ENCODE measurements around the gene CASZ1. TPM values are rescaled to one million over a fixed set of nuclear protein-coding genes. Genes with fewer than 3 reads are reported as not detected.

The CASZ1 gene
- total RNA-seq, 1 experiment from 2014 or later, result 3.9 TPM

DNA sequence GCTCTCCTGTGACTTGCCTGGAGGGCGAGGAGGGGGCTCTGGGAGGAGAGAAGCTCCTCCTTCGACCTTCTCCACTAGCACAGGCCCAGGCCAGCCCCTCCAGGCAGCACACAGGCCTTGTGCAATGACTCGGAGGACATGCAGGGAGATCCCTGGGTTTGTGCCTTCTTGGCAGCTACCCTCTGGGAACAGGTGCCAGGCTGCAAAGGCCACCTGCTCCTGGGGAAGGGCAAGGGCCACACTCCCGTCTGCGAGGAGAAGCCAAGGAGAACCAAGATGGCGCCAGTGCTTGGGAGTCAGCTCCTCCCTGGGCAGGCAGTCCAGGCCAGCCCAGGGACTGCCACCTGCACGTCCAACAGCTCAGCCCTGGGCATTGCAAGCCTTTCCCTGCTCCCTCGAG, 15.3 kb downstream of the CASZ1 start:
- Histone ChIP-seq H4K8ac (replicated peaks; ENCODE audit: insufficient read length, low read depth, low read length) (no peak overlapping the region), H3K18ac (ENCODE audit: insufficient read length, low read depth, low read length) (no peak overlapping the region), H3T11ph (ENCODE audit: low read length) (no peak overlapping the region), H3K27ac (ENCODE audit: insufficient read length, low read depth, low read length) (no peak overlapping the region), H2AFZ (ENCODE audit: low read length) (no peak overlapping the region), H3K27me3 (ENCODE audit: insufficient read depth, low read length) (no peaks in the 10 kb centered on the region), H3K79me2 (ENCODE audit: insufficient read depth, low read length) (no peaks in the 10 kb centered on the region), H3K56ac (ENCODE audit: insufficient read length, low read depth, low read length) (no peak overlapping the region), H2AK5ac (ENCODE audit: insufficient read length, low read length) (no peak overlapping the region), H3K4ac (ENCODE audit: low read depth, low read length) (no peak overlapping the region), H3K23me2 (ENCODE audit: insufficient read length, low read depth, low read length, poor library complexity, severe bottlenecking) (no peaks in the 10 kb centered on the region), H2BK12ac (ENCODE audit: insufficient read length, low read depth, low read length) (no peak overlapping the region), H2BK20ac (ENCODE audit: low read depth, low read length, poor library complexity, severe bottlenecking) (no peak overlapping the region), H4K20me1 (ENCODE audit: control insufficient read depth, insufficient read depth, insufficient read length) (no peaks in the 10 kb centered on the region), H3K14ac (ENCODE audit: insufficient read depth, low read length) (no peak overlapping the region; the same call in 1 of the 2 replicates), H3K4me2 (ENCODE audit: insufficient read depth, insufficient read length, low read length) (no peak overlapping the region), H4K91ac (ENCODE audit: insufficient read length, low read depth, low read length) (no peak overlapping the region), H2BK5ac (ENCODE audit: insufficient read length, low read length) (no peak overlapping the region), H3K9ac (ENCODE audit: extremely low read depth, insufficient read length, low read length) (no peak overlapping the region), H3K4me1 (ENCODE audit: insufficient read depth, low read length) (no peaks in the 10 kb centered on the region), H2BK15ac (ENCODE audit: low read depth, low read length) (no peak overlapping the region), H3K23ac (ENCODE audit: insufficient read length, low read depth, low read length) (no peak overlapping the region), H4K5ac (ENCODE audit: insufficient read length, low read depth, low read length) (no peak overlapping the region), H3K79me1 (ENCODE audit: insufficient read depth, low read depth, low read length, poor library complexity, severe bottlenecking) (no peaks in the 10 kb centered on the region), H2BK120ac (ENCODE audit: low read depth, low read length, poor library complexity, severe bottlenecking) (no peak overlapping the region), H3K9me3 (ENCODE audit: control insufficient read depth, low read depth, low read length) (no peaks in the 10 kb centered on the region)
- H3K27ac Mint-ChIP-seq, result no peak overlapping the region
- peaks cover 2 to 5% of the 10 kb centered on the region in 2 experiments; a peak in 1 of 4 replicates for H3K4me1 Mint-ChIP-seq
- no CpG with 5 or more reads among the region's 8 CpGs for WGBS (ENCODE audit: extremely low coverage, insufficient read length, low lambda C conversion rate)
- no peaks in the 10 kb centered on the region for H3K36me3 Mint-ChIP-seq (ENCODE audit: insufficient read depth in 1 of 3, low read depth in 3 of 3)
- TF ChIP-seq CTCF (conservative IDR thresholded peaks at IDR 0.05), result no peak
- peaks cover 3% of the 10 kb centered on the region for H3K27me3 Mint-ChIP-seq (ENCODE audit: low read depth)
- no peaks in the 10 kb centered on the region for H3K9me3 Mint-ChIP-seq
- no peak for DNase-seq
- H3K4me3 Mint-ChIP-seq, result no peak overlapping the region

Measured in H9 (cell line).